PFSK-1 (cell line): ENCODE data around the gene PTPN11.

Experiments used
- POLR2AphosphoS5 ChIP-seq: IDR thresholded peaks from 2 replicates; pipeline ENCODE4 v1.6.1; 2012; ENCODE audit warnings: low read depth, mild to moderate bottlenecking, control low read depth, low read length, moderate library complexity
- TF ChIP-seq, protein P1 (sequence below), 2 experiments: IDR thresholded peaks; 2 replicates each; pipeline versions ENCODE4 v1.6.1 to v1.8.0; 2011 to 2012; ENCODE audit warnings: low read depth in 2 of 2, low read length in 2 of 2, control low read depth in 1 of 2, inconsistent platforms in 1 of 2, mild to moderate bottlenecking in 1 of 2, moderate library complexity in 1 of 2; ENCODE audit not compliant: insufficient read depth in 1 of 2

DNA sequence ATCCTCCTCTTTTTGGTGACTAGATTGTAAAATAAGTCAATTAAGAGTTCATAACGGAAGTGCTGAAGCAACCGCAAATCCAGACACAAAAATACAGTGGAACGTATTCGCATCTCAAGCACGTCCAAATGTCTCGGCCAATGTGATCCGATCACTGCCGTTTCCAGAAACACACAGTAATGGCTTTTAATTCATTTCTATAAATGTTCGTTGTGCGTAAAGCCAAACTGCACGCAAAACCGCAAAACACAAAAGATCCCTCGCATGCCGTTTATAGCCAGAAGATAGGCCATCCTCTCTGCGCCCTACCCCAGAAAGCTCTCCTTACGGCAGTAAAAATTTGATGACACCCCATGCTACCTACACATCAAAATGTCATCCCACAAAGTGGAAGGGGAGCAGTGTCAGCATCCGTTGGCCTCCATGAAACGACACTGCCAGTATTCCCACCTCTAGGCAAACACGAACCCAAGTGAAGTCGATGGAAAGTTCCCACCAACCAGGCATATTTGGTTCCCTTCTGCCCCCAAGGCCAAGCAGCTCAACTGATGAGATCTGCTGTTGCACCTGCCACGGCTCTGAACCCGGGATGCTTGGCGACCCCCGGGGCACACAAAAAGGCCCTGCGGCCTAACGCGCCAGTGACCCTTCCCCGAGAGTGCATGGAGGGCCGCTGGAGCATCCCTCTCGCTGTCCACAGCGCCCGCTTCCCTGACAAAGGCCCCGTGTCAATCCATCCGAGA, 37.9 kb upstream of the PTPN11 start:
- TF ChIP-seq, protein P1, sequence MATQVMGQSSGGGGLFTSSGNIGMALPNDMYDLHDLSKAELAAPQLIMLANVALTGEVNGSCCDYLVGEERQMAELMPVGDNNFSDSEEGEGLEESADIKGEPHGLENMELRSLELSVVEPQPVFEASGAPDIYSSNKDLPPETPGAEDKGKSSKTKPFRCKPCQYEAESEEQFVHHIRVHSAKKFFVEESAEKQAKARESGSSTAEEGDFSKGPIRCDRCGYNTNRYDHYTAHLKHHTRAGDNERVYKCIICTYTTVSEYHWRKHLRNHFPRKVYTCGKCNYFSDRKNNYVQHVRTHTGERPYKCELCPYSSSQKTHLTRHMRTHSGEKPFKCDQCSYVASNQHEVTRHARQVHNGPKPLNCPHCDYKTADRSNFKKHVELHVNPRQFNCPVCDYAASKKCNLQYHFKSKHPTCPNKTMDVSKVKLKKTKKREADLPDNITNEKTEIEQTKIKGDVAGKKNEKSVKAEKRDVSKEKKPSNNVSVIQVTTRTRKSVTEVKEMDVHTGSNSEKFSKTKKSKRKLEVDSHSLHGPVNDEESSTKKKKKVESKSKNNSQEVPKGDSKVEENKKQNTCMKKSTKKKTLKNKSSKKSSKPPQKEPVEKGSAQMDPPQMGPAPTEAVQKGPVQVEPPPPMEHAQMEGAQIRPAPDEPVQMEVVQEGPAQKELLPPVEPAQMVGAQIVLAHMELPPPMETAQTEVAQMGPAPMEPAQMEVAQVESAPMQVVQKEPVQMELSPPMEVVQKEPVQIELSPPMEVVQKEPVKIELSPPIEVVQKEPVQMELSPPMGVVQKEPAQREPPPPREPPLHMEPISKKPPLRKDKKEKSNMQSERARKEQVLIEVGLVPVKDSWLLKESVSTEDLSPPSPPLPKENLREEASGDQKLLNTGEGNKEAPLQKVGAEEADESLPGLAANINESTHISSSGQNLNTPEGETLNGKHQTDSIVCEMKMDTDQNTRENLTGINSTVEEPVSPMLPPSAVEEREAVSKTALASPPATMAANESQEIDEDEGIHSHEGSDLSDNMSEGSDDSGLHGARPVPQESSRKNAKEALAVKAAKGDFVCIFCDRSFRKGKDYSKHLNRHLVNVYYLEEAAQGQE (IDR thresholded peaks at IDR 0.05; ENCODE audit: insufficient read depth in 1 of 2, low read depth in 2 of 2, low read length in 2 of 2), result no peak
- TF ChIP-seq POLR2AphosphoS5, result no peak
